Fibroblast of peridontal ligament (primary cell): Measurements from ENCODE around the gene ABCC9.
"Not testable (repeated sequence)": the region's sequence is repeated elsewhere in the genome, so short reads cannot be mapped to it uniquely, and the experiment has no call there.

ENCODE experiments used
- DNase-seq: peaks from one replicate; pipeline ENCODE4 v3.0.0-alpha.2; 2010; ENCODE audit errors: extremely low read depth

The ABCC9 gene

GRCh38 chr12:21815306-21816062 lies 125.7 kb downstream of the ABCC9 start:
- peak; percentile 51 for DNase-seq

DNA sequence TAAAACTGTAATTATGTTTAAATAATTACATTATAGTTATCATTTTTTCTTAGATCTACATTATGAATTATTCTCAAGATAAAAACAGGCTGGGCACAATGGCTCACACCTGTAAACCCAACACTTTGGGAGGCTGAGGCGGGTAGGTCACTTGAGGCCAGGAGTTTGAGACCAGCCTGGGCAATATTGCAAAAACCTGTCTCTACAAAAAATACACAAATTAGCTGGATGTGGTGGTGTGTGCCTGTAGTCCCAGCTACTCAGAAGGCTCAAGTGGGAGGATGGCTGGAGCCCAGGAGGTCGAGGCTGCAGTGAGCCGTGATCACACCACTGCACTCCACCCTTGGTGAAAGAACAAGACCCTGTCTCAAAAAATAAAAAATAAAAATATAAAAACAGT lies 126.4 kb downstream of the ABCC9 start:
- DNase-seq: no peak

DNA sequence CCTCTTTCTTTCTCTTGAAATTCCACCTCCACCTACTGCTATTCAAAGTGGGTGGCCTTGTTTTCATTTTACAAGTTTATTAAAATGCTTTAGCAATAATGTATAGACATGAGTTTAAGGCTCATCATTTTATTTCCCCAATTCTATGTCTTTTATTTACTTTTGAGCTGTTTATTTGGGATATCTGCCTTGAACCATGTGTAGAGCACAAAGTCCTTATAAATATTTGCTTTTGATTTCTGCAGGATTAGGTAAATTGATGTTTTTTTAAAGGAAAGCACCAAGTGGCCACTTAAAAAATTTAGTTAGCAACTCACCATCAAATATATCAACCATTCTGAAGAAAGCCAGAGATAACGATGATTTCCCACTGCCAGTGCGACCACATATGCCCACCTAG lies 126.9 kb downstream of the ABCC9 start:
- no peak for DNase-seq

DNA sequence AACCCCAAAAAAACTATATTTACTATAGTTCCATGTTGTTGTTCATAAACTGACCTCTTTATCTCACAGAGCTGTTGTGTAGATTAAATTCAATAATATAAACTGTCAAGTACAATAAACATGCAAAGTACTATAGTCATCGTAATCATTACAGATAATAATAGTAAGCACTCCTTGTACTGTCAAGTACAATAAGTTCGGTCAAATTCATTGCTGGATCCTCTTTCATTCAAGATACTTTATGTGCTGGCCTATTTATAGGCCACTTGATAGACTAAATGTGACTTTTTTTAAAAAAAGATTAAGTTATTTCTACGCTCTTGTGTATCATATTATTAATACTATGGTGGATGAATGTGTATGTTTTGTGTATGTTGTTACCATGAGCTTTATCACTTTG lies 127.5 kb downstream of the ABCC9 start:
- no peak for DNase-seq

DNA sequence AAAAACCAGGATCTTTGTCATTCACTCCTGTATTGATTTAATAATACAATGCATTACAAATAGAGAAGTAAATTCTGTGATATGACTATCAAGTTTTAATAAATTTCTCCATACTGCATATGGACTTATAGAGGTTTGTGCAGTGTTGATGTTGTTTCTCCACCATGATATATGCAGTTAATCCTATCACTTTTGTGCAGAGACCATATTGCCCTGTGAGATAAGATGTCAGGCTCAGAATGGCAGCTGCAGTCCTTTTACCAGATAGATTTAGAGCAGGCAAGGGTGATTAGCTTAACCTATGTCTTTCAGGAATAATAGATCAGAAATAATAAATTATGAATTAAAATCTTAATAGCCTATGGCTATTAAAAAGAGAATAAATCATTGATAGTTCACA lies 128.1 kb downstream of the ABCC9 start:
- no peak for DNase-seq

DNA sequence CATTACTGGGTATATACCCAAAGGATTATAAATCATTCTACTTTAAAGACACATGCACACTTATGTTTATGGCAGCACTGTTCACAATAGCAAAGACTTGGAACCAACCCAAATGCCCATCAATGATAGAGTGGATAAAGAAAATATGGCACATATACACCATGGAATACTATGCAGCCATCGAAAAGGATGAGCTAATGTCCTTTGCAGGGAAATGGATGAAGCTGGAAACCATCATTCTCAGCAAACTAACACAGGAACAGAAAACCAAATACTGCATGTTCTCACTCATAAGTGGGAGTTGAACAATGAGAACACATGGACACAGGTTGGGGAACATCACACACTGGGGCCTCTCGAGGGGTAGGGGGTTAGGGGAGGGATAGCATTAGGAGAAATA lies 128.9 kb downstream of the ABCC9 start:
- not testable (repeated sequence) for DNase-seq

DNA sequence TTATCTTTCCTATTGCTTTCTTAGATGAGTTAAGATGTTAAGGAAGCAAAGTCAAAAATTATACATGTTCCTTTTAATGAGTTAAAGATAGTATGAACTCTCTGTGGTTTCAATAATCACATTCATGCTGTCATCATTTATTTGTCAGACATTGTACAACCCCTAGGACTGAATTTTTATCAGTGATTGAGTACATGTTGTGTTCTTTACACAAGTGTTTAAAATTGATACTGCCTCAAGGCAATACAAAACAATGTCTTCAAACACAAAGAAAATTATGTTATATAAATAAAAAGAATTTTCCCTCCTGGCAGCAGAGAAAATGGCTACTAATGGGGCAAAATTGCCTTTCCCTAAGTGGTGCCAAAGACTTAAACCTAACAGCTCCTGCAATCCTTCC lies 132.1 kb downstream of the ABCC9 start:
- DNase-seq: no peak

GRCh38 chr12:21806255-21806654 lies 135.0 kb downstream of the ABCC9 start:
- no peak for DNase-seq

DNA sequence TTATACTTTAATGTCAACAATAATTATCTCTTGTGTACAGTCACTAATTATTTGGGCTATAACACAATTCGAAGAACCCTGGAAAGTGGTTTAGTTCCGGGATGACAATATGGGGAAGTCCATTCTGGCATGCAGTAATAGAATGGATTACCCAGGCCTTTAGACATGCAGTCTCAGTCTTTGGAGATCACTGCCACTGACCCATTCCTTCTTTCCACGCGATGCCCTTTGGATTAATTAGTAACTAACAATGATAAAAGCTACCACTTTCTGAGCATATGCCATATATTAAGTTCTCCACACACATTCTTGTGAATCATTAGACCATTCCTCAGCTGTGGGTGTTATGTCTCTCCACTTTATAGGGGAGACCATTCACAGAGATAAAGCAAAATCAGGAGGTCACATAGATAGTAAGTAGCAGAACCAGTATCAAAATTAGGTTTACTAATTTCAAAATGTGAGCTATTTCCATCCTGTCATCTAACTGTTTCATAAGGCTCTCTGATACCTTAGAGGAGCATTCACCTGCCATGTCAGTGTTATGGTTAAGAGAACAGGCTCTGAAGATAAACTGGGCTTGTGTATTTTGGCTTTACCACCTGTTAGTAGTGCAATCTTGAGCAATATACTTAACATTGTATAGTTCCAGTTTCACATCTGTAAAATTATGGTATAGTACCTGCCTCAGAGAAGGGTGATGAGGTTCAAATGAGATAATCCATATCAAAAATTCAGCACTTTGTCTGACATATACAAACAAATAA lies 139.5 kb downstream of the ABCC9 start:
- DNase-seq: no peak

DNA sequence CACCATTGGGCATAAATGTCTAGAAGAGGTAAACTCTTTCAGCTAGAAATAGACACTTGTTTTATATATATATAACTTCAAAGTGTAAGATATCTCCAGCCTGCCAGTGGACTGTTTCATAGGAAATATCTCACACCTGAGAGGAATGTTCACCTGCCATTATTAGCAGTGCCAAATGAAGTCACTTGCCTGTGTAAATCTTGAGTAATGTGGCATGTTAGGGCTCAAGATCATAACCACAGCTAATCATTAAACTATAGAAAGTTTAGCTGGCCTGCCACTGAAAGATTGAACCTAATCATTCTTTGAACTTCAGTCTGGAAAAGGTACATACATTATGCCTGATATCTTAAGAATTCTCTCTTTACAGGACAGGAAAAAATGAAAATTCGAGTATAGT lies 141.2 kb downstream of the ABCC9 start:
- DNase-seq: no peak

- DNase-seq: no peak
These were observed 143.7 kb downstream of the ABCC9 start for GRCh38 chr12:21797539-21797938.

GRCh38 chr12:21795648-21796328 lies 145.4 kb downstream of the ABCC9 start:
- DNase-seq: no peak

GRCh38 chr12:21794807-21795595 lies 146.2 kb downstream of the ABCC9 start:
- DNase-seq: not testable (repeated sequence)

DNA sequence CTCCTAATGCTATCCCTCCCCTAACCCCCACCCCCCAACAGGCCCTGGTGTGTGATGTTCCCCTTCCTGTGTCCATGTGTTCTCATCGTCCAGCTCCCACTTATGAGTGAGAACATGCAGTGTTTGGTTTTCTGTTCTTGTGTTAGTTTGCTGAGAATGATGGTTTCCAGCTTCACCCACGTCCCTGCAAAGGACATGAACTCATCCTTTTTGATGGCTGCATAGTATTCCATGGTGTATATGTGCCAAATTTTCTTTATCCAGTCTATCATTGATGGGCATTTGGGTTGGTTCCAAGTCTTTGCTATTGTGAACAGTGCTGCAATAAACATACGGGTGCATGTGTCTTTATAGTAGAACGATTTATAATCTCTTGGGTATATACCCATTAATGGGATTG lies 151.5 kb downstream of the ABCC9 start:
- DNase-seq: not testable (repeated sequence)

- no peak for DNase-seq
These were observed 152.9 kb downstream of the ABCC9 start for GRCh38 chr12:21788089-21788983.

DNA sequence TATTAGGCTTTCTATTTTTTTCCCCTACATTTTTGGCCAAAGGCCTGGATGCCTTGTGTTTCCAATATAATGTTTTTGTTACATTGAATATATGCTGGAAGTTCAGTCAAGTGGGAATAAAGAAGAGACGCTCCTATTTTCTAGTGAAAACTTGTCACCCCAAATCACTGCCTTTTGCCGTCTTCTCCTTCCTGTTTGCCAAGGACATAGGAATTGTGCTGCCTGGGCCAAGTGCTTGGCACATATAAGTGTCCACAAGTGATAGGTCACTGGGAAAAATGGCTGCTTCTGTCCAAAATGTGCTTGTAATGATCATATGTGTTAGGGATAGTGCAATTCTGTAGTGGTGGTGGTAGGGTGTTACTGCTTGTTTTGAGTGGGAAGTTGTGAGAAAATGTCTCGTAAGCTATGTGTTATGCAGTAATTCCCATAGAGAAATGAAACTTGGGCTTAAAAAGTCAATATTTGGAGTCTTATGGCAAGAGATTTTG lies 155.1 kb downstream of the ABCC9 start:
- no peak for DNase-seq

GRCh38 chr12:21782723-21783122 lies 158.5 kb downstream of the ABCC9 start:
- DNase-seq: not testable (repeated sequence)

DNA sequence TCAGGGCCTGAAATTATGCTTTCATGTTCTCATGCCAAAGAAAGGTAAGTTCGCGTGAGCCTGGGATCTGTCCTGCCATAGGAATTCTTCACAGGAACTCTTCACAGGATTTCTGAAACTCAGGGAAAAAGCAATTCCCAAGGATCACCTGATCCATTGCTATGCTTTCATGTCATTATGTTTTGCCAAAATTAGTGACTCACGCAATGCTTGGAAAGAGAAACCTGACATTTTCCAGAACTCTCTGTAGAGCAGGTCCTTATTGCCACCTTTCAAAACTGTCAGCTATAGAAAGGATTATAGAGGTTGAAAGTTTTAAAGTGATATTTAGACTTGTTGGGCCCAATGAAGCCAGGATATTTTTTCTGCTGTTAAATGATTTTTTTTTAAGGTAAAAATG lies 160.4 kb downstream of the ABCC9 start:
- no peak for DNase-seq

GRCh38 chr12:21776175-21776574 lies 165.1 kb downstream of the ABCC9 start:
- DNase-seq: no peak

DNA sequence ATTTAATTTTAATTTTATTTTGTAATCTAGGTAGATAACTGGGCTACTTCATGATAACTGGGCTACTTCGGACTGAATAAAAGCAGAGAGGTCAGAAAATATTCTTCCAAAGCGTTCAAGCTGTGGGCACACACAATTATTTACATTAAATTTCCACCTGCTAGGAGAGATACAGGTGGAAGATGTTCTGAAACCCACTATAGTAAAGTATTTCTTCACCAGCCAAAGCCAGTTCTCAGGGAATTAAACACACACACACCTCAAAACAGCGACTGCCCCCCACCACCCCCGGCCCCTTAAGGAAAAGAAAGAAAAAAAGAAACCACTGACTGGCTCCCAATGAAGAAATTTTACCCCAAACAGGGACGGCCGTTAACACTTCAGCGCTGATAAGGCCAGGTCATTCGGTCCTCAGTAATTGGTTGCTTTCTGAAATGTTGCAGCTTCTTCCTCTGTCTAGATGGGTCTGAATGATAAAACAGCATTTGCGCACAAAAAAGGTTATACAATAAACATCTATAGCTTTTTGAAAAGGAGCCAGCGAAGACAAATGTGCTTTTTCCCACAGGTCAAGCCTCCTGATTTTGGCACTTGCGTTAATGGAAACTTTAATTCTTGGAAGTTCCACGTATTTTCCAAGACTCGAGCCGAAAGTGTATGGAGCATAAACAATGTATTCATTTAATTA lies 165.9 kb downstream of the ABCC9 start:
- no peak for DNase-seq
